OCI-LY3 (cell line): ENCODE measurements around the gene INTS1.

Experiments used
- H2AFZ ChIP-seq: fragments of 200-600, 300-600 bp; shearing (Covaris generic); 2 replicates; pipeline ENCODE4 v1.6.0; 2014; ENCODE audit warnings: antibody characterized with exemption, low read depth, low read length
- H3K27ac ChIP-seq: fragments of 200-600, 300-600 bp; sonication (generic); 2 replicates; pipeline ENCODE4 v1.5.1; 2014; ENCODE audit warnings: mild to moderate bottlenecking, low read length, moderate library complexity, mixed read lengths
- H3K27me3 ChIP-seq: fragments of 200-600, 300-600 bp; sonication (generic); 2 replicates; pipeline ENCODE4 v1.6.1; 2014; ENCODE audit warnings: low read depth, low read length, mixed read lengths
- H3K36me3 ChIP-seq: fragments of 200-600, 300-600 bp; sonication (generic); replicated peaks from 2 replicates; pipeline ENCODE3; 2014; ENCODE audit warnings: low read depth, low read length, mixed read lengths
- H3K4me1 ChIP-seq: fragments of 300-600, 200-600 bp; sonication (generic); 2 replicates; pipeline ENCODE4 v1.6.1; 2014; ENCODE audit warnings: low read length, mixed read lengths
- H3K4me2 ChIP-seq: fragments of 200-600, 300-600 bp; sonication (generic); 2 replicates; pipeline ENCODE4 v1.6.1; 2014; ENCODE audit warnings: low read length, mixed read lengths
- H3K4me3 ChIP-seq: fragments of 300-600, 200-600 bp; sonication (generic); 2 replicates; pipeline ENCODE4 v1.5.1; 2014; ENCODE audit warnings: antibody characterized with exemption, mild to moderate bottlenecking, low read length, moderate library complexity
- H3K79me2 ChIP-seq: fragments of 300-600, 200-600 bp; shearing (Covaris generic); 2 replicates; pipeline ENCODE4 v1.6.1; 2014; ENCODE audit warnings: mild to moderate bottlenecking, low read length, mixed read lengths
- H3K9ac ChIP-seq: fragments of 300-600, 200-600 bp; shearing (Covaris generic); 2 replicates; pipeline ENCODE4 v1.6.0; 2014; ENCODE audit warnings: mild to moderate bottlenecking, low read length, moderate library complexity
- H3K9me3 ChIP-seq: fragments of 200-600, 300-600 bp; shearing (Covaris generic); 2 replicates; pipeline ENCODE4 v1.6.1; 2014; ENCODE audit warnings: low read length, mixed read lengths; ENCODE audit not compliant: insufficient read depth
- H4K20me1 ChIP-seq: fragments of 200-600, 300-600 bp; sonication (generic); 2 replicates; pipeline ENCODE4 v1.6.1; 2016; ENCODE audit warnings: low read length, mixed read lengths; ENCODE audit not compliant: insufficient read depth
- CTCF ChIP-seq: fragments of 200-600, 300-600 bp; sonication (generic); IDR thresholded peaks from 2 replicates; pipeline ENCODE4 v1.5.1; 2014; ENCODE audit warnings: antibody characterized with exemption, low read length, low read depth
- EZH2phosphoT487 ChIP-seq: fragments of 200-600 bp; shearing (Covaris generic); IDR thresholded peaks from 2 replicates; pipeline ENCODE4 v1.6.1; 2018; ENCODE audit warnings: antibody characterized with exemption, mixed run types, low read depth

Gene INTS1

GRCh38 chr7:1493571-1493970, 10.6 kb downstream of the INTS1 start:
- H3K27ac ChIP-seq = no peak overlapping the region
- no peaks in the 10 kb centered on the region for H3K79me2 ChIP-seq
- no peaks in the 10 kb centered on the region for H3K27me3 ChIP-seq
- H2AFZ ChIP-seq = no peak overlapping the region
- H3K4me1 ChIP-seq = no peaks in the 10 kb centered on the region
- TF ChIP-seq CTCF (no peak), EZH2phosphoT487 (no peak)
- no peak overlapping the region for H3K9ac ChIP-seq
- H3K4me3 ChIP-seq = no peak overlapping the region
- no peaks in the 10 kb centered on the region for H3K9me3 ChIP-seq
- no peaks in the 10 kb centered on the region for H3K36me3 ChIP-seq
- no peaks in the 10 kb centered on the region for H4K20me1 ChIP-seq
- no peak overlapping the region for H3K4me2 ChIP-seq

- Histone ChIP-seq H3K9me3 (no peaks in the 10 kb centered on the region), H2AFZ (no peak overlapping the region), H4K20me1 (no peaks in the 10 kb centered on the region), H3K27ac (no peak overlapping the region), H3K79me2 (no peaks in the 10 kb centered on the region), H3K4me3 (no peak overlapping the region), H3K4me1 (no peaks in the 10 kb centered on the region), H3K36me3 (no peaks in the 10 kb centered on the region), H3K27me3 (no peaks in the 10 kb centered on the region), H3K9ac (no peak overlapping the region), H3K4me2 (no peak overlapping the region)
- TF ChIP-seq EZH2phosphoT487 = no peak
- no peak for TF ChIP-seq CTCF
These were observed 11.1 kb downstream of the INTS1 start for GRCh38 chr7:1493129-1493528.

GRCh38 chr7:1492640-1493039, 11.5 kb downstream of the INTS1 start:
- Histone ChIP-seq H3K9me3 (no peaks in the 10 kb centered on the region), H3K4me2 (no peak overlapping the region), H2AFZ (no peak overlapping the region), H3K27me3 (no peaks in the 10 kb centered on the region), H3K4me1 (no peaks in the 10 kb centered on the region), H3K36me3 (no peaks in the 10 kb centered on the region), H3K27ac (no peak overlapping the region), H3K9ac (no peak overlapping the region), H3K79me2 (no peaks in the 10 kb centered on the region), H4K20me1 (no peaks in the 10 kb centered on the region), H3K4me3 (no peak overlapping the region)
- TF ChIP-seq EZH2phosphoT487 = no peak
- no peak for TF ChIP-seq CTCF

- H3K79me2 ChIP-seq = no peaks in the 10 kb centered on the region
- no peak overlapping the region for H2AFZ ChIP-seq
- no peak overlapping the region for H3K27ac ChIP-seq
- no peak overlapping the region for H3K9ac ChIP-seq
- no peaks in the 10 kb centered on the region for H3K27me3 ChIP-seq
- no peak for TF ChIP-seq CTCF
- TF ChIP-seq EZH2phosphoT487 = no peak
- H3K4me3 ChIP-seq = no peak overlapping the region
- no peaks in the 10 kb centered on the region for H3K36me3 ChIP-seq
- no peaks in the 10 kb centered on the region for H3K9me3 ChIP-seq
- H3K4me1 ChIP-seq = no peaks in the 10 kb centered on the region
- H3K4me2 ChIP-seq = no peak overlapping the region
- no peaks in the 10 kb centered on the region for H4K20me1 ChIP-seq
These were observed 12.0 kb downstream of the INTS1 start for GRCh38 chr7:1492221-1492620.
